T47D (cell line): ENCODE measurements around the gene NCAN.

ENCODE experiments used
- DNase-seq, 2 experiments: peaks; one replicate each; pipeline versions ENCODE4 v3.0.0 to v3.0.0-alpha.2; 2011 to 2012; ENCODE audit warnings: low read depth in 1 of 2, low spot score in 1 of 2
- JUND ChIP-seq: IDR thresholded peaks from 2 replicates; pipeline ENCODE4 v1.6.1; 2012; ENCODE audit warnings: low read depth
- in situ Hi-C: cut with HindIII; loops from 2 replicates; pipeline ENCODE4 v1.10.0; 2016; ENCODE audit warnings: low sequenced_read_pairs, low pct_unique_long_range_greater_than_20kb

The NCAN gene

DNA sequence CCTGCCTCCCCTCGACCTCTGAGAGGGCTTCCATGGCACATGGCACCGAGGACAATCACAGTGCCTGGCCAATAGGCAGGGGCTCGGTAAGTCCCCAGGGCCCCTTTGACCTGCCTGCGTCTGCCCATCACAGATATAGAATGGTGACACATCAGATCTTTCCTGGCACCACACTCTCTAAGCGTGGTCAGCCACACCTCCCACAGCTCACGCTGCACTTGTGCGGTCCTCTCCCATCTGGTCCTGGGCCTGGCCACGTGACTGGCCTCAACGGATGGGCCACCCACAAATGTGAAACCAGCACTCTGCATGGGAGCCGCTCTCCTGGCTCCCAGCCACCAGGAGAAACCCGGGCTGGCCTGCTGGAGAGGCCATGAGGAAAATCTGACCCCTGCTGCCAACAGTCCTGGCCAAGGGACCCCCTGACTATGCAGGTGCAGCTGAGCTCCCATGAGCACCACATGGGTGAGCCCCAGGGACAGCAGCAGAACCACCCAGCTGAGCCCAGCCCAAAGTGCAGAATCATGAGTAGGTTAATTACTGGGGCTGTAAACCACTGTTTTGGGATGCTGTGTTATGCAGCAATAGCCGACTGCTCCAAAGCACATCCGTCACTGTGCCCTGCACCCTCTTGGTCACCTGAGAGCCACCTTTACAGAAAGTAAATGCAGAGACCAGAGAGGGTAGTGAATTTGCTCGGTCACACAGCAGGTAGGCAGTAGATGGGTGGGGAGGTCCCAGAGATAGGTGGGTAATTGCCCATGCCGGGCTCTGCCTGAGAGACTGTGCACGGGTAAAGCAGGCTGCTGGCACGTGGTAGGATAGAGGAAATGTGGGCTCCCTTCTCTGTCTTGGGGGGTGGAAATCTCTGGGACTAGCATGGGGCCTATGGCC, 32.0 kb upstream of the NCAN start:
- in situ Hi-C loops: no loop called here
- TF ChIP-seq JUND: no peak
- no peak for DNase-seq

GRCh38 chr19:19181488-19181998, 30.2 kb upstream of the NCAN start:
- no peak for TF ChIP-seq JUND
- in situ Hi-C loops: no loop called here
- DNase-seq: no peak

DNA sequence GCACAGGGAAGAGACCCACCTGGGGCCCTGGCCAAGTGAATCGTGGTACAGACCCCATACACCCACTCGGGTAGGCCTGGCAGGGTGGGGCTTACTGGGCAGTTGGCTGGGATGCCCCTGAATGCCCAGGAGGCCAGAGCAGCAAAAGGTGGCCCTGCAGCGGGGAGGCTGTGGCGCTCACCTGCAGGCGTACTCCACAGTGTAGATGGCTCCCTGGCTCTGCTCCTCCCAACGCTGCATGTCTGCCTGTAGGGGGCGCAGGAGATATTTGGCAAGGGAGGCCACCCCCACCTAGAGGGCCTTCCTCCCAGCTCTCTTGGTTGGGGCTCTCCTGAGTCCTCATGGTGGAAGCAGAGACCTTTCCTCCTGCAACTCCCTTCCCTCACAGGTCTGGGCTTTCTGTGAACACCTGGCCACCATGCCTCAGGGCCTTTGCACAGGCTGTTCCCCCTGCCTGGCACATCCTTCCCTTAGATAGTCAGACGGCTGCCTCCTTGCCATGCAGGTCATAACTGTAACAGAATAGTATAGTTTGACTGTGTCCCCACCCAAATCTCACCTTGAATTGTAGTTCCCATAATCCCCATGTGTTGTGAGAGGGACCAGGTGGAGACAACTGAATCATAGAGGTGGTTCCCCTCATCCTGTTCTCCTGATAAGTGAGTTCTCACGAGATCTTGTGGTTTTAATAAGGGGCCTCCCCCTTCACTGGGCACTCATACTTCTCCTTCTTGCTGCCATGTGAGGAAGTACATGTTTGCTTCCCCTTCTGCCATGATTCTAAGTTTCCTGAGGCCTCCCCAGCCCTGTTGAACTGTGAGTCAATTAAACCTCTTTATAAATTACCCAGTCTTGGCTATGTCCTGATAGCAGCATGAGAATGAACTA, 25.7 kb upstream of the NCAN start:
- DNase-seq: peak in 1 of 2 experiments; percentile 69

GRCh38 chr19:19186742-19187141, 25.0 kb upstream of the NCAN start:
- in situ Hi-C loops: no loop called here
- DNase-seq: no peak
- no peak for TF ChIP-seq JUND

More for the DNA sequence above, 25.7 kb upstream of the NCAN start:
- TF ChIP-seq JUND: no peak
- in situ Hi-C loops: no loop called here

- DNase-seq: no peak
- no peak for TF ChIP-seq JUND
- in situ Hi-C loops: no loop called here
These were observed 20.0 kb upstream of the NCAN start for GRCh38 chr19:19191768-19192077.

DNA sequence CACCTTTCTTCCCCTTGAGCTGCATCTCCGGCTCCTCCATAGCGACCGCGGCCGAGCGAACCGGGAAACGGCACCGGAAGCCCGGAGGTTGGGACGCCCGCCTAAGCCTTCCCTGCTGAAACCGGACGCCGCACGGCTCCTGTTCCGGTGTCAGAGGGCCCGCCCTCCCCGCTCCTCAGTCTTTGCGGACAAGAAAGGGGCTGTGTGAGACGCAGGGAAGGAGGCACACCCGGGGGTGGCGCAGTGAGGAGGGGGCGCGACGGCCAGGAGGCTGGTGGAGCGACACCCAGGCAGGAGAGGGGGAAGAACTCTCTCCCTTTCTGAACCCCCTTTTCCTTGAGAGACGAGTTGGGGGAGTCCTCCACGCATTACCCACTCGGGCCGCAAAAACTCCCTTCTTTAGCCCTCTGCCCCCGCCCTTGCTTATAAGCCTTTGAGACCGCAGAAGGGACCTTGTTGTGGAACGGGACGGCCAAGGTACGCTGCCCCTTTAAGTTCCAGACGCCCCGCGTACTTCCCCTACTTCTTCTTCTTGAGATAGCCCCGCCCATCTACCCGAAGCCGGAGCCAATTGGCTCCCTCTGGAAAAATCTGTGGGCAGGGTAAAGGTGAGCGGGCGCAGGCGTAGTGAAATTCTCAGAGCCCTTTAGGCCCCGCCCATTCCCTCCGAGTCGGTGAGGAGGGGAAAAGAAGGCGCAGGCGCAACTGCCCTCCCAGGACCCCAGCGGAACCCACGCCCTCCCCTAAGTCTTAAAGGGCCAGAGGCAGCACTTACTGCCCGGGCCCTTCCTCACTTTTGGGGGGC, 19.5 kb upstream of the NCAN start, which contains the start of the genes BORCS8 and RFXANK:
Gene BORCS8 (minus strand): TSS at position 75 of the 805 bp plus-strand sequence. CDS start 35 bp downstream, at position 40.
Gene RFXANK (plus strand): TSS at position 181 of the 805 bp plus-strand sequence. CDS start 1,689 bp downstream, outside the sequence.
- TF ChIP-seq JUND: no peak
- in situ Hi-C loops: no loop called here

DNA sequence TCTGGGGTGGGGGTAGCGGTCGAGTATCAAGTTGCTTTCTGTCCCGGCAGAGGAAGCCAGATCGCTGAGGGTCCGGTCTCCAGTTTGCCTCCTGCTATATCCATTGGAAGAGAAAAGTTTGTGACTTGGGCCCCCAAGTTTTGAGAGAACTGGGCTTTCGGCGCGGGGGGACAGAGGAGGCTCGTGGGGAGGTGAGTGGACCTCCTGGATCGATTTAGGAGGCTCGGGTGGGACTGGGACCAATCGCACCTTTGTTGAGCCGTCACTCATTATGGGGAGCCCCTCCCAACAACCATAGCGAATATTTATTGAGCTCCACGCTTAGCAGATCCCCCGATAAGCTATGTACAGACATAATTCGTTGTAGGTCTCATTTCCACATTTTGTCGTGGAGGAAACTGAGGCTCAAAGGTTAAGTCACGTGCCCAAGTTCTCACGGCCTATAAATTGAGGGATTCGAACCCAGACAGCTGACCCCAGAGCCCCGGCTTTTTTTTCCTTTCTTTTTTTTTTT, 18.8 kb upstream of the NCAN start:
- in situ Hi-C loops: no loop called here
- peak in 1 of 2 experiments; percentile 19 for DNase-seq
- no peak for TF ChIP-seq JUND

More for the DNA sequence above, 19.5 kb upstream of the NCAN start, which contains the start of the genes BORCS8 and RFXANK:
- peak; percentile 74 to 98 for DNase-seq

- DNase-seq: no peak
- TF ChIP-seq JUND: no peak
- in situ Hi-C loops: no loop called here
These were observed 17.8 kb upstream of the NCAN start for GRCh38 chr19:19193926-19194325.

DNA sequence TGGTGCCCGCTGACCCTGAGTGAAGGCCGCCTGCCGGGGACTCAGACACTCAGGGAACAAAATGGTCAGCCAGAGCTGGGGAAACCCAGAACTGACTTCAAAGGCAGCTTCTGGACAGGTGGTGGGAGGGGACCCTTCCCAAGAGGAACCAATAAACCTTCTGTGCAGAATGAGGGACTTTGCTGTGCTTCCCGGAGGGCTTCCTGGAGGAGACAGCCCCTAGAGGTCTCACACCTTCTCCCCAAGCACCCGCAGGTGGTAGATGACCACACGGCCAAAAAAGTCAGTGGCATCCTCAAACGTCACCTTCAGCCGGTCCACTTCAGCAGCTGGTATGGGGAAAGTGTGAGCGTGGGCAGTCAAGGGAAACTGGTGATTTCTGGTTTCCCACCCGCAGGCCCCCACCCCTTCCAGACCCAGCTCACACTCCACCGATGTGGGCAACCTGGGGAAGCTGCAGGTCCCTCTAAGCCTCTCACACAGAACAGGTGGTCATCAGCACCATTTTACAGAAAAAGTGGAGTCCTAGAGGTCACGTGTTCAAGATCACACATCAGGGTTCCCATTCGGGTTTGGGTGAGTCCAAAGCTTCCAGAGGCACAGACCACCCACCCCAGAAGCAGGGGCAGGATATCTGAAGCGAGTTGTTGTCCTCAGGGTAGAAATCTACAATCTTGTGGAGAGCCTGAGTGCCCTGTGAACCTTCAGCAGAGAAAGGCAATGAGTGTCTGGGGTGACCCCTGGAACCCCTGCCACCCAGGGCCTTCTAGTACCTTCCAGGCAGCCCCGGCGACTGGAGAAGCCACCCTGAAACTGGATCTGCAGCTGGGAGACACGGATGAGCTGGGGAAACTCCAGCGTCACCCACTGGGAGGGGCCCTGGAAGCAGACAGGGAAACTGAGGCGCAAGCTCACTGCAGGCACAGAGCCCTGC, 9.8 kb upstream of the NCAN start:
- TF ChIP-seq JUND: no peak
- in situ Hi-C loops: no loop called here
- DNase-seq: no peak

DNA sequence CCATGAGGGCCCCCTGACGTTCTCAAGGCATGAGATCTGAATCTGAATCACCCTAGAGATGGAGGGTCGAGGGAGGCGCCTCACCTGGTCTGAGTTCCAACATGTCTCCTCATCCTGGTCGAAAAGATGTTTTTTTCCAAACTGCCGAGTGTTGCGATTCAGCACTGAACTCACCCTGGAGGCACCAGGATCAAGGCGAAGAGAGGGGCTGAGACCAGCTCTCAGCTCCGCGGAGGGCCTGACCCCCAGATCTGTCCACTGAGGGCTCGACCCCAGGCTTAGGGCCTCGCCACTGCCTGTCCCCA, 9.1 kb upstream of the NCAN start:
- DNase-seq: no peak
- TF ChIP-seq JUND: no peak
- in situ Hi-C loops: no loop called here

DNA sequence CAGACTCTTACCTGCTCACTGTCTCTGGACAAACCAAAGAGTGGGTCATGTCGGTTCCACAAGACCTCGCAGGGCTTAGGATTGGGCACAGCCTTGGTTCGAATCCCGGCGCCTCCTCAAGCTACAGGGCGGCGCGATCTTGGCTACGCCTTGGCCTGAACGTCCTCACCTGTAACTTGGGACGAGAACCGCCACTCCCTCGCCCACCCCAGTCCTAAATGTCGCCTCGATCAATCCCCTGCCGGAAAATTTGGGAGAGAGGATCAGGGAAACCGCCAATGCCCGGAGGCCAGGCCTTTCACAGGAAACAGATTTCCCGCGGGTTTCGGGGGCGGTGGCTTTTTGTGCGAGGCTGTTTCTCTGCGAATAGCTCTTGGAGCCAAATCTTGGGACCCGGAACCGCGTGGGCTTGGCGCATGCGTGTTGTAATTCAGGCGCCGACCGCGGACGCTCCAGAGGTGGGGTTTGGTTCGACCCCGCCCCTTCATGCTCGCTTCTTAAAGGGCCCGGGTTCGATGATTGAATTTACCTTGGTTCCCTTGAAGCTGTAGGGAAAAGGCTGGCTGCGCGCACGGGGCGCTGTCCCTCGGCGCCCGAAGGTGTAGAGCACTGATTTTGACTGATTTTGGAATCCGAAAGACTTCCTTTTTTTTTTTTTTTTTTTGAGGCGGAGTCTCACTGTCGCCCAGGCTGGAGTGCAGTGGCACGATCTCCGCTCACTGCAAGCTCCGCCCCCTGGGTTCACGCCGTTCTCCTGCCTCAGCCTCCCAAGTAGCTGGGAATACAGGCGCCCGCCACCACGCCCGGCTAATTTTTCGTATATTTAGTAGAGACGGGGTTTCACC, 8.5 kb upstream of the NCAN start, which contains the start of gene NR2C2AP:
Gene NR2C2AP (minus strand): TSS at position 403 of the 845 bp plus-strand sequence. CDS start 354 bp downstream, at position 49.
- in situ Hi-C loops: no loop called here
- no peak for TF ChIP-seq JUND
- peak; percentile 93 for DNase-seq
